SHP77 (cell line): ENCODE results near the gene RBPJ.

Experiments
- DNase-seq, 2 experiments: peaks; one replicate each; lab custom pipeline; 2025; lab: John Stamatoyannopoulos, UW

The RBPJ gene

DNA sequence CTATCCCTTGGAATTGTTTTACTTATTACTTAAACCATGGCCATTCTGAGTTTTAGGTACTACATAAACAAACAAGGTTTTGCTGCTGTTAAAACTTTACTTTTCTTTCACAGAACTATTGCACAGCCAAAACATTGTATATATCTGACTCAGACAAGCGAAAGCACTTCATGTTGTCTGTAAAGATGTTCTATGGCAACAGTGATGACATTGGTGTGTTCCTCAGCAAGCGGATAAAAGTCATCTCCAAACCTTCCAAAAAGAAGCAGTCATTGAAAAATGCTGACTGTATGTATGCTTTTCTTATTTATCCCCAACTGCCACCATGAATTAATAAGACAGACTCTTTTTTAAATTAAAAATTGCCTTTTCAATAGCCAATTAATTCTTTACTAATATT is 99.6 kb downstream of the RBPJ start:
- no peak for DNase-seq

DNA sequence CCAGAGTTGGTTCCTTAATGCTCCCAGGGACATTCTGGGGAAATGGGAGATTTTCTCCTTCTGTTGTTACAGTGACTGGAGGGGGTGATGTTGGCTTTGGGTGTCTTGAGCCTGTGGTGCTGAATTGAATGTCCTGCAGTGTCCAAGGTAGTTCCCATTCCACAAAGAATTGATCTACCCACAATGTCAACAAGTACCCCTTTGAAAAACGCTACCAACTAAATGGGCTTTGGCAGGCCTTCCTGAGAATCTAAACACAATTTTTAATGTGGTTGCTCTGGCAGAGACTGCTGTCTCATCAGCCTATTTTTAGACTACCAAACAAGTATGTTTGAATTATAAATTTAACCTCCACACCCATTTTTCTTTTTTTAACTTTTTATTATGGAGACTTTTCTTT is 100.1 kb downstream of the RBPJ start:
- DNase-seq: no peak

DNA sequence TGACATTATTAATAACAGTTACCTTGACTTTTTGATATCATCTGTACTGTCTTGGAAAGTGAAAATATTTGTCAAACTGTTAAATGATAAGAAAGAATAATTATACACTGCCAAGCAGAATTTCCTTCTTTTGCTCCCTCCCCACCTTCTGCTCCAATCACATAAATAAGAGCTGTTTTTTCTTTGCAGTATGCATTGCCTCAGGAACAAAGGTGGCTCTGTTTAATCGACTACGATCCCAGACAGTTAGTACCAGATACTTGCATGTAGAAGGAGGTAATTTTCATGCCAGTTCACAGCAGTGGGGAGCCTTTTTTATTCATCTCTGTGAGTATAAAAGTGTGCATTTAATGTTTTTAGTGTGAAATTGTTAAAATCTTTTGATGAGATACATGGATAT is 103.3 kb downstream of the RBPJ start:
- no peak for DNase-seq

DNA sequence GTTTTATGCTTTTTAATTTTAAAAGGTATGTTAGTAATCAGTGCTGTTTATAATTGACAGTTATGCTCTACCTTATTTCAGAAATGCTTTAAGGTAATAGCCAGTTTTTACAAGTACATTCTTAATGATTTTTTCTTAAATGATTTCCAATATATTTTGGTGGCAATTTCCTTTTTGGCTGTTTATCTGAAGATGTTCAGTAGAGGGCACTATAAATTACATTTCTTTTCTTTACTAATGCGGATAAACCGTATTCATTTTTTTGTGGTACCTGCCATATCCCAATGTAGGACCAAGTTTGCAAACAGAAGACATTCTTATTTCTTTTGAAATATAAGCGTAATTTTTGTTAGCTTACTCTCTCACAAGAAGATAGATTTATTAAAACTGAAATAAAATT is 104.0 kb downstream of the RBPJ start:
- DNase-seq: no peak

DNA sequence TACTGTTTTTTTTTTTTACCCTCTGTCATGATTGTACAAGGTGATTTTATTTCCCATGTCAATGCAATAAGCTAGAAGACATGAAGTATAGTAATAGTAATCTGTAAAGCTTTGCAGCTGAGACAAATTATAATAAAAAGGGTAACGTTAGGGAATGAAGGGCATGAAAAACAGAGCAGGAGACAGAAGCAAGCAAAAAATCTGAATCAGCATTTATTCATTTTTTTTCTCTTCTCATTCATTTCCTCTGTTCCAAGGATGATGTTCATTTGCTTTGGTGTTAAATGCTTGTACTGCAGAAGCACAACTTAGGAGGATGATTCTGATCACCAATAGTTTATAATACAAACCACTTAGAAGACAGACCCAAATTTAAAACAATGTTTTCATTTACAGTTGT is 105.1 kb downstream of the RBPJ start:
- no peak for DNase-seq

DNA sequence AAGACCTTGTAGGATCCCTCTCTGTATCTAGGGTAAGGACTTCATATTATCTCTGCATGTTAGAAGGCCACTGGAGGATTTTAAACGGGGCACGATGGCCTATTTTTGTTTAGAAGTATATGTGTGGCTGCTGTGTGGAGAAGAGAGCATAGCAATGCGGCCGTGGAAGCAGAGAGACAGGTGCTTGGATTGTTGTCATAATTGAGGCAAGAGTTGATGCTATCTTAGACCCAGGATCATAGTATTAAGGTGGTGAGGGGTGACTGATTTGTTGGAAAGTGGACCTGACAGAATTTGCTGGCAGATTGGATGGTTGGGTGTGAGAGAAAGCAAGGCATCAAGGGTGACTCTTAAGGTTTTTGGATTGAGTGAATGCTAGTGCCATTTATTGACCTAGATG is 106.1 kb downstream of the RBPJ start:
- DNase-seq: no peak

DNA sequence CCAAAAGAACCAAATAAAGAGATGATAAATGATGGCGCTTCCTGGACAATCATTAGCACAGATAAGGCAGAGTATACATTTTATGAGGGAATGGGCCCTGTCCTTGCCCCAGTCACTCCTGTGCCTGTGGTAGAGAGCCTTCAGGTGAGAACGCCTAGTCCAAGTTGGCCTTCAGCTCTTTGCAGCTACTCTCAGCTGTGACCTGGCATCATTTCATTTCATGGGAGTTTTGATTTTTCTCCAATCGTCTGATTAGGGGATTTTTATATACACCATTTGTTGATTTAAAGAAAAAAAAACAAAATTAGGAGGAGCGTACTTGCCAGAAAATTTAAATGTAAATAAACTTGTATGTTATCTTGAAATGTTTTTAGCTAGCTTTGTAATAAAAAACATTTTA is 109.1 kb downstream of the RBPJ start:
- no peak for DNase-seq

DNA sequence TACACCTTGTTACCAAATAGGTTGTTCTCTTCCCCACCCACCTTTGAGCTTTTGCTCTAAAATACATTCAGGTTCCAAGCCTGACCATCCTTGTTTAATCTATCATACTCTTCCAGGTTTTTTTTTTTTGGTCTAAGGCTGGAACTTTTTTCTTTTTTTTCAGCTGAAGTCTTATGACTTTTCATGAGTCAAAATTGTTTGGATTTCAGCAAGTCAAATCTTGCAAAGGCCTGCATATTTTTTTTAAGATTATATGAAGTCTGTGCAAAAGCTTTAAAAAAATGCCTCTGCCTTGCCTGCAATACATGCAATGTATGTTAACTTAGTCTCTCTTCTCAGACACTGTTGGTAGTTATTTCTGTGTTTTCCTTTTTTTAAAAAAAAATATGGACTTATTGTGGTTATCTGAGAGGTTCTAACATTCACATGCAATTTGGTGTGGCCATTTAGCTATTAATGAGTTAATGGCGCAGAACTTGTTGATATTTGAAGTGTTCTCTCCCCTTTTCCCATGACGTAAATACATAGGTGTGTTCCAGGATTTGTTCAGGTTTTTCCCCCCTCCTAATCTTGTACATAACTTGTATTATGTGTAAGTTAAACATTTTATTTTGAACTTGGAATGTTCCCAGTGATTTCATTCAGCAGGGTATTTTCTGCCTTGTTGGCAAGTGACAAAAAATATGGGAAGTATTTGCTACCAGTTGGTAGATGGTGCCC is 110.8 kb downstream of the RBPJ start:
- DNase-seq: no peak

DNA sequence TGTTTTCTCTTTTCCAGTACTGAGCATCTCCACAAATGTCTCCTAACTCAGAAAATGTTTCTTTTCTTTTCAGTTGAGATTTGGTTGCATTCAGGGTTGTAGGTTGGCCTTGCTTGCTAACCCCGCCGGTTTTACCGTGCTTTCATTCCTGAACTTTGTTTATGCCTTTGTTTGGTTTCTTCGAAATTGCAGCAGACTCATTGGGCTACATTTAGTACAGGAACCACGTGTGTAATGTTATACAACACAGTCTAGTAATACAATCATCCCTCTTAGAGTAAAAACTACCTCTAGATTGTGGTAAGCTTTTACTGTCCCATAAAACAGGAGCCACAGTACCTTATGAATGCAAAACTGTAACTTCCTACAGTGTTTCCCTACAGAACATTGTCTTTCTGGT is 111.6 kb downstream of the RBPJ start:
- no peak for DNase-seq

DNA sequence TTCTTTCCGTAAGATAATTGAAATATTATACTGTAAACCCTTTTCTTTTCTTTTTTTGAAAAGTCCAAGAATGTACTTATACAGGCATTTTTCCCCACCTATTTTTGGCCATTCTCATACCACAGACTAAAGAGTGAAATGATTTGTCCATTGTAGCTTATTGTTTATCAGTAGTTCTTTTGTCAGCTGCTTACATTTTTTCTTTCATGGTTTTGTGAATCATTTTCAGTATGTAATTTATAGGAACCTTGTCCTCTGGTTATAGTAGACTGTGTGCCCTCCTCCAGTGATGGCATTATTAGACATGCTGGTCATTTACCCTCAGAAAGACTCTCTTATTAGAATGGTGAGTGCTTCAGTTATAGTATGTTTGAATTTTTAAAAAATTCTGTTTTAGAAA is 112.7 kb downstream of the RBPJ start:
- no peak for DNase-seq

DNA sequence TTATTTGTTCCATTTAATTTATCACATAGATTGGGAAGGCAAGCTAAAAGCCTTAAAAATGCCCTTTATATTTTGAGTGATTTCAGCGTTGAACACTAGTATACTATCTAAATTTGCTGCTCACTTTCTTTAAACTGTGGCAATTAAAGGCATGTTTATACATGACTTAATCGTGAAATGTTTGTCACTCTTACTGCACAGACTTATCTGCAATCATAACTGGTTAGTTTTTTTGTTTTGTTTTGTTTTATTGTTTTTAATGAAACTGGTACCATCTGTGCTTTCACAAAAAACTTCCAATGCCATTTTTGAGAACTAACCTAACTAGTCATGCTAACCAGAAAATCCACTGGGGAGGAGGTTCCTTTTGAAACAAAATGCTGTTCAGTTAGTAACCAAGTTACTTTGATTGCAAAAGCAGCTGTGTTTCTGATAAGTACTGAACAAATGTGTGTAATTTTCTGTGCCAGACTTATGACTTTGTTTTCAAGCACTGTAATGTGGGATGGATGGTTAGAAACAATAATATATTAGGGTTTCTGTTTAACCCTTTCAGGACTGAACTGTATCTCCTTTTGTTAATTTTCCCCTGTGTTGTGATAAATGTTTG is 113.3 kb downstream of the RBPJ start:
- DNase-seq: no peak

DNA sequence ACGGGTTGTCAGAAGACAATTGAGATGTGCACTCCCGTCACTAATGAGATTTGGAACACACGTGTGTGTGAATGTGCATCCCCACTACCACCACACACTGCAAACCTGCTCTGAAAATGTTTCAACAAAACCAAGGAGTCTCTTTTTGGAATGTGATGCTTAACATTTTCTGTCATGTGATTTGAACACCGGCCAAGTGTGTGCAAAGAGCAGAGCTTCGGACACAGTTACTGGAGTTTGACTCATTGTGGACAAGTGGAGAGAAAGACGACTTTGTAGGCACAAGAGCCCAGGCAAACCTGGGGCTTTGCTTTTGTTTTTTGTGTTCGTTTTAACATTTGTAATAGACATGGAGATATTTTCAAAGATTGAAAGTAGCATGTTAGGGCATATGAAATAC is 120.3 kb downstream of the RBPJ start:
- DNase-seq: no peak

DNA sequence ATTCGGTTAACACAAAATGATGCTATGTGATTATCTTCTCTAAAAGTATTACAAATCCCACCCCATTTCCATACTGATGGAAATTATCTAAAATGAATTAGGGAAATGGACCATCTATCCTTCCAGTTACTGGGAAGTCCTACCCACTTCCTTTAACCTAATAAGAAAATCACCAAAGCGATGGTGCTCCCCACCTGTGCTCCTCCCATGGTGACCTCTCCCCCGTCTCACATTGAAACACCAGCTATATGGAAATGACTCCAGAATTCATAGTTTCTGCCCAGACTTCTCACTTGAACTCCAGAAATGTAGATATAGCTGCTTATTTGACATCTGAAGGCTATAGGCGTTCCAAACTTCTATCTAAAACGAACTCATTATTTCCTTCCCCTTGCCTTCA is 121.0 kb downstream of the RBPJ start:
- DNase-seq: no peak

DNA sequence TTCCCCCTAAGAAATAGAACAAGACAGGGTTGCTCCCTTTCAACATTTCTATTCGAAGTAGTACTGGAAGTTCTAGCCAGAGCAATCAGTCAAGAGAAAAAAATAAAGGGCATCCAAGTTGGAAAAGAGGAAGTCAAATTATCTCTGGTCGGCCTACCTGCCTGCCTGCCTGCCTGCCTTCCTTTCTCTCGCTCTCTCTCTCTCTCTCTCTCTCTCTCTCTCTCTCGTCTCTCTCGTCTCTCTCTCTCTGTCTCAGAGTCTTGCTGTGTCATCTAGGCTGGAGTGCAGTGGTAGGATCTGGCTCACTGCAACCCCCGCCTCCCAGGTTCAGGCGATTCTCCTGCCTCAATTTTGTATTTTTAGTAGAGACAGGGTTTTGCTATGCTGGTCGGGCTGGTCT is 126.6 kb downstream of the RBPJ start:
- no peak for DNase-seq

DNA sequence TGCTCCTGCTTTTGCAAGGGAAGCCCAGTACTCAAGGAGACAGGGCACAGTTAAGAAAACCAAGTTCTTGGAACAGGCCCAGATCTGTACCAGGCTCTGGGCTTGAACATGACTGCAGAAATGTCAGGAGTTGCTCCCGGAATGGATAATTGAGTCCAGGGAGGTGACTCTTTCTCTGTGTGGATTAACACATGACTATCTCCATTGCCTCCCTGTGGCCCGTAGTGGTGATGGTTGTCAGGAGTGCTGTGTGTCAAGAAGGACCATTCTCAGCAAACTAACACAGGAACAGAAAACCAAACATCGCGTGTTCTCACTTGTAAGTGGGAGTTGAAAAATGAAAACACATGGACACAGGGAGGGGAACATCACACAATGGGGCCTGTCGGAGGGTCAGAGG is 129.6 kb downstream of the RBPJ start:
- DNase-seq: no peak

DNA sequence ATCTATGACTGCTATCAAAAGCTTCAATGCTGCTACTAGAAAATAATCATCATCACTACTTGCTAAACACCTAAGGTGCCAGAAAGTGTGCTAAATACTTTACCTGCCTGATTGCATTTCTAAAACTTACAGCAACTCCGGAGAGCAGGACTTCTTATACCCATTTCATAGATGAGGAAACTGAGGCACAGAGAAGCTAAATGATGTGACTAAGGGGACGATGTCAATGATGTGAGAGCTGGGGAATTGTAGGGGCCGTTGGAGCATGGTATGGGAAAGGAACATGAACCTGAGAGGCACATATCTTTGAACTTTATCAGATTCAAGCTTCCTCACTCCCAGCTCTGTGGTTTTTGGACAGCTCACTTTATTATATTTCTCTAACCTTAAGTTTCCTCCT is 130.8 kb downstream of the RBPJ start:
- DNase-seq: no peak

DNA sequence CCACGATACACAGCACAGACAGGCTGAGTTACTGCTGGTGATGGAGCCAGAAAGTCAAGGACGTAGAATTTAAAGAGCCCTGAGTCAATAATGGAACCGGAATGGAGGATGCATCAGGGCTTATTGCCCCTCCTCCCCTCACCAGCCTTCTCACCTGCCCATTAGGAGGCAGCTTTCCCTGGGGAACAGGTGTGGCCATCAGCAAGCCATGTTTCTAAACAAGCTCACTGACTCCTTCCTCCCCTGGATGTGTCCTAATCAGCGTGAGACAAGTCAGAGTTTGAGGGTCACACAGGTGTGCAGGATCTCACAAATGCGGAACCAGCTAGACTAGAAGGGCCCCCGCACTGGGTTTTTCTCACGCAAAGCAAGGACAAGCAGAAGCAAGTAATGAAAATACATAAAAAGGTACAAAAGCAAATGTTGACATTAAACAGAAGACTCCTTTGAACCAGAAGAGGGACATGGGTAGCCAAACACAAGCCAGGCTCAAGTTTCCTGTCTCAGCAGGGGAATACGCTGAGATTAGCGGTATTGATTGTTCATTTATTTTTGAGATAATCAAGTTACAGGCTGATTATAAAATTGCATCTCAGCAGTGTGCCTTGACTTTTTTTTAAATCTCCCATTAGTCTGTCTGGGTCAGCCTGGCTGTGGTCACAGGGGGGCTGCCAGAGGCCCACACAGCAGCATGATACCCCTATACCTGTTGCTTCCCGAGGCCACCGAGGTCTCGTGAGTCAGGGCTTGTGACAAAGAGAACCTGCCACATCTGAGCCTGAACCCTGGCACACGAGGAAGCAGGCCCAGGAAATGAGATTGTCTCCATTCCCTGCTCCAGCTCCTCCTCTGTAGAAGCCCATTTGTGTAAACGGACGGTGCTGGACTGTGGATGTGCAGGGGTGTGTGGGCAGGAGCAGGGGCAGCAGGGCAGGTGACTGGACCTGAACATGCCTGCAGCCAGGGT is 132.0 kb downstream of the RBPJ start:
- DNase-seq: no peak

DNA sequence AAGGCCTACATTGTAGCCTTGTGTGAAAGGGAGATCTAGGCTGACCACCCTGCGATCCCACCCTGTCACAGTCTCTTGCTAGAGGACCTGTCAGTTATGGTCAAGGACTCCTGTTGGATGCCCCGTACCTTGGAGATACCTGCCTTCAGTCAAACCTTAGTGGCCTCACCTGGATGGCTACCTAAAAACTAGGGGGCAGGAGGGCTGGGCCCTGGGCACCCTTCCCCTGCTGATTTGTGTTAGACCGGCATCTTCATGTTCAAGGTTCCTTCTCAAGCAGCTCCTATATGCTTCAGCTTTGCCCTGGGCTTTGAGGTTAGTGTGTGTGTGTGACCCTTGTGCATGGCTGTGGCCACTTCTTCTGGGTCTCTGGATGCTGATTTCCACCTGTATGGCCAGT is 134.1 kb downstream of the RBPJ start:
- DNase-seq: no peak

DNA sequence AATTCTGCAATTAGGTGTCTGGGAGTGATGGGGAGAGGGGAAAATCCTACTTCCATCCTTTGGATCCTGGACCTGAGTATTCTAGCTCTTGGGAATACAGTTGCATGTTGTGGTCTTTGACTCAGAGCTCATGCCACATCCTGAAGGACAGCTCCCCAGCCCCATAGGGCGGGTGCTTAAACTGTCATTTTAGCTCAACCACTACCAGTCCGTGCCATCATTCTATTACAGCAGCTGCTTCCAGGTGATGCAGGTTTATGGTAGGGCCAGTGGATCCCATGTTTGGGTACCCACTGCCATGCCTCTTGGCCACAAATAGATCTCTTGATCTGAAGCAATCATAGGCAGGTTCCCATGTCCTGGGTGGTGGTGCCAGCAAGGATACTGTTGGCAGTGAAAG is 134.8 kb downstream of the RBPJ start:
- DNase-seq: no peak

DNA sequence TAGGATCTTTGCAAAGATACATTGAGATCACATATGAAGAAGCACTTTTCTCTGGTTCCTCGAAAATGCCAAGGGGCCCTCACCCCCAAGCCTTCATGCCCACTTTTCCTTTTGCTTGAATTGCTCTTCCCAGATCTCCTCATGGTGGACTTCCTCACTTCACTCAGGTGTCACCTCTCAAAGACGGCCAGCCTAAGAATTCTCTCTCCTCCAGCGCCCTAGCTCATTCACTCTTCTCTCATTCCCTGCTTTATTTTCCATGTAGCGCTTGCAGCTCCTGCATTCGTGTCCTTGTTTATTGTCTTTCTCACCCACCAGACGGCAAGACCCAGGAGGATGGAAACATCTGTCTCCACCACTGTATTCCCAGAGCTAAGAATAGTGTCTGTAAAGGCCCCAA is 136.6 kb downstream of the RBPJ start:
- DNase-seq: no peak

DNA sequence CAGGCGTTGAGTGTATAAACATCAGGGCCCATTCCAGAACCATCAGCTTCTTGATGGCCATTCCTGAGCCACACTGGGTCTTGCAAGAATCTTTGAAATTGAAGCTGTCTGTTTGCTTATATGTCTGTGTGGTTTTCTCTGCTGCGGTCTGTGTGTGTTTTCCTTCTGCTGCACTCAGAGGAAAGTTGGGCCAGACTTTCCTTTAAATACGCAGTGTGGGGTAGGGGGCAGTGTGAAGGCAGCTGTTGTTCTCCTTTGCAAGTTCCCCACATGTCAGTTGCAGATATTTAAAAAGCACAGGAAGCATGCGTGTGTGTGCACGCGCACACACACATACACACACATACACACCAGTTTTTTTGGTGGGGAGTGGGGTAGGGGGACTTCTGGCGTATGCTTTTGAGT is 137.3 kb downstream of the RBPJ start:
- no peak for DNase-seq

DNA sequence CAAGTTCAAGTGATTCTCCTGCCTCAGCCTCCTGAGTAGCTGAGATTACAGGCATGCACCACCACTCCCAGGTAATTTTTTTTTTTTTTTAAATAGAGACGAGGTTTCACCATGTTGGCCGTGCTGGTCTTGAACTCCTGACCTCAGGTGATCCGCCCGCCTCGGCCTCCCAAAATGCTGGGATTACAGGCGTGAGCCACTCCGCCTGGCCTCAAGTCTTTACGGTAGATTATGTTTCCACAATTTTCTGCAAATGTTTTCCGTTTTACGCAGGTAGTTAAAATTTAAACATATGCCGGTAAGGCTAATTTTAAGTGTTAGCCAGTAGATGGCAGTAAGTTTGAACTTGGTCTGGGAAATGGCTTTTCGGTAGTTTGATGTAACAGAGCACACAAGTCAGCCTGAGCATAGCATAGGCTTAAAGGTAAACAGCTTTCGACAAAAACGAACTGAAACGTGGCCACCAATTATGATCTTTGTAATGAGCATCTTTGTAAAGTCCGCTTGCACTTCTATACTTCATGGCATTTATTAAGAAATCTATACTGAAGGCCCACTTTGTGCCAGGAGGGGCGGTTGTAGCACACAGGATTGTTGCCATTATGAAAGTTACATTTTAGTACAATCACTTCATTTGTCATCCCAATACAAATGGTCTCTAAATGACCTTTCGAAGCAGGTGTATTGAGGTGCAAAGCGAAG is 138.4 kb downstream of the RBPJ start:
- peak; percentile 6 to 33 for DNase-seq
